Mesendoderm (in vitro differentiated cells): ENCODE measurements around the gene LRRC32.

Experiments used
- DNase-seq: peaks from one replicate; pipeline ENCODE4 v3.0.0; 2013
- H2AK5ac ChIP-seq: 2 replicates; pipeline ENCODE4 v1.6.1; 2013; ENCODE audit warnings: low read length, inconsistent platforms
- H2BK120ac ChIP-seq: 2 replicates; pipeline ENCODE4 v1.6.1; 2013; ENCODE audit warnings: low read depth, mild to moderate bottlenecking, low read length, moderate library complexity, mixed read lengths
- H2BK15ac ChIP-seq: replicated peaks from 2 replicates; pipeline ENCODE4 v1.6.1; 2013; ENCODE audit warnings: low read depth, mild to moderate bottlenecking, moderate library complexity
- H2BK5ac ChIP-seq: 2 replicates; pipeline ENCODE4 v1.6.1; 2013; ENCODE audit warnings: low read length, inconsistent platforms
- H3K18ac ChIP-seq: 2 replicates; pipeline ENCODE4 v1.6.1; 2013; ENCODE audit warnings: mild to moderate bottlenecking, low read length, mixed read lengths
- H3K23ac ChIP-seq: one replicate; pipeline ENCODE4 v1.6.1; 2013; ENCODE audit warnings: low read length
- H3K27ac ChIP-seq: 2 replicates; pipeline ENCODE4 v1.5.1; 2013; ENCODE audit warnings: low read depth, mild to moderate bottlenecking, inconsistent platforms, low read length, moderate library complexity
- H3K27me3 ChIP-seq: 2 replicates; pipeline ENCODE4 v1.6.1; 2013; ENCODE audit warnings: low read length, control low read depth, mild to moderate bottlenecking, inconsistent platforms; ENCODE audit not compliant: insufficient read depth, poor library complexity
- H3K36me3 ChIP-seq: 2 replicates; pipeline ENCODE4 v1.6.1; 2013; ENCODE audit warnings: low read length, inconsistent platforms; ENCODE audit not compliant: control insufficient read depth, insufficient read depth
- H3K4ac ChIP-seq: one replicate; pipeline ENCODE4 v1.6.1; 2013; ENCODE audit warnings: low read depth, mild to moderate bottlenecking, low read length, moderate library complexity
- H3K4me1 ChIP-seq: 2 replicates; pipeline ENCODE4 v1.6.1; 2013; ENCODE audit warnings: low read depth, low read length, inconsistent platforms; ENCODE audit not compliant: control insufficient read depth
- H3K4me2 ChIP-seq: 2 replicates; pipeline ENCODE4 v1.6.1; 2013; ENCODE audit warnings: low read length
- H3K4me3 ChIP-seq: 2 replicates; pipeline ENCODE4 v1.5.1; 2013; ENCODE audit warnings: mild to moderate bottlenecking, low read length
- H3K56ac ChIP-seq: one replicate; pipeline ENCODE4 v1.6.1; 2013; ENCODE audit warnings: low read length
- H3K79me1 ChIP-seq: 2 replicates; pipeline ENCODE4 v1.6.1; 2013; ENCODE audit warnings: low read length, inconsistent platforms
- H3K79me2 ChIP-seq: 2 replicates; pipeline ENCODE4 v1.6.1; 2013; ENCODE audit warnings: mild to moderate bottlenecking, low read length; ENCODE audit not compliant: control insufficient read depth, insufficient read depth
- H3K9ac ChIP-seq: 2 replicates; pipeline ENCODE4 v1.6.1; 2013; ENCODE audit warnings: low read length, inconsistent platforms
- H4K5ac ChIP-seq: one replicate; pipeline ENCODE4 v1.6.1; 2013; ENCODE audit warnings: low read length
- H4K8ac ChIP-seq: one replicate; pipeline ENCODE4 v1.6.1; 2013; ENCODE audit warnings: low read depth, mild to moderate bottlenecking, control low read depth, low read length, moderate library complexity
- WGBS: extraction: QIAGEN DNeasy Blood & Tissue Kit; methylation state at CpG from one replicate; pipeline ENCODE4 v1.1.7; 2013; ENCODE audit warnings: low lambda C conversion rate, missing lambda C conversion rate; ENCODE audit not compliant: insufficient coverage; ENCODE audit errors: extremely low coverage; 5-methylcytosine and 5-hydroxymethylcytosine counted together

The LRRC32 gene

DNA sequence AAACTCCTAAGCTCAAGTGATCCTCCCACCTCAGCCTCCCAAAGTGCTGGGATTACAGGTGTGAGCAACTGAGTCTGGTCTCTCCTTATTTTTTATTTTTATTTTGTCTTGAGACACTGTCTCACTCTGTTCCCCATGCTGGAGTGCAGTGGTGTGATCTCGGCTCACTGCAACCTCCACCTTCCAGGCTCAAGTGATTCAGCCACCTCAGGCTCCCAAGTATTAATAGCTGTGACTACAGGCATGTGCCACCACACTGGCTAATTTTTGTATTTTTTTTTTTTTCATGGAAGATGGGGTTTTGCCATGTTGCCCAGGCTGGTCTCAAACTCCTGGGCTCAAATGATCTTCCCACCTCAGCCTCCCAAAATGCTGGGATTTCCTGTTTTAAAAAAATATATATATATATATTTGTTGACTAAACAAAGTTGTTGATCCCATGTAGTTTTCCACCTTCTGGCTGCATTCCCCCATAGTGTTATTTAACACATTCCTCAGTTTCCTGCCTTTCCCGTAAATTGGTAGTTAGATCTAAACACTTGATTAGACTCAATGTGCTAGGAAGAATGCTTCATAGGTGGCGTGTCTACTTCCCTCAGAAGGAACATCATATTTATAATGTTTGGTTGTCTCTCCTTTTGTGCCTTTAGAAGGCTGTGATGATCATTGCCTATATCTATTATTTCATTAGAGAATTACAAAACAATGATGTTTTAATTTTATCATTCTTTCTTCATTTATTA lies 38.8 kb downstream of the LRRC32 start:
- no peak overlapping the region for H3K4me2 ChIP-seq
- H2BK5ac ChIP-seq = no peak overlapping the region
- no peak overlapping the region for H2AK5ac ChIP-seq
- no peaks in the 10 kb centered on the region for H3K36me3 ChIP-seq
- H3K4me1 ChIP-seq = no peaks in the 10 kb centered on the region
- H3K4me3 ChIP-seq = no peak overlapping the region
- no peaks in the 10 kb centered on the region for H3K79me2 ChIP-seq
- no peaks in the 10 kb centered on the region for H3K27me3 ChIP-seq
- no peak overlapping the region for H3K23ac ChIP-seq
- no peak overlapping the region for H3K9ac ChIP-seq
- no peak overlapping the region for H4K8ac ChIP-seq
- H3K27ac ChIP-seq = no peak overlapping the region
- no peak overlapping the region for H3K18ac ChIP-seq
- DNase-seq = no peak
- H3K79me1 ChIP-seq = no peaks in the 10 kb centered on the region
- H3K56ac ChIP-seq = no peak overlapping the region
- no CpG with 5 or more reads among the region's 3 CpGs for WGBS
- H3K4ac ChIP-seq = no peak overlapping the region
- no peak overlapping the region for H2BK15ac ChIP-seq
- H4K5ac ChIP-seq = no peak overlapping the region
- H2BK120ac ChIP-seq = no peak overlapping the region

DNA sequence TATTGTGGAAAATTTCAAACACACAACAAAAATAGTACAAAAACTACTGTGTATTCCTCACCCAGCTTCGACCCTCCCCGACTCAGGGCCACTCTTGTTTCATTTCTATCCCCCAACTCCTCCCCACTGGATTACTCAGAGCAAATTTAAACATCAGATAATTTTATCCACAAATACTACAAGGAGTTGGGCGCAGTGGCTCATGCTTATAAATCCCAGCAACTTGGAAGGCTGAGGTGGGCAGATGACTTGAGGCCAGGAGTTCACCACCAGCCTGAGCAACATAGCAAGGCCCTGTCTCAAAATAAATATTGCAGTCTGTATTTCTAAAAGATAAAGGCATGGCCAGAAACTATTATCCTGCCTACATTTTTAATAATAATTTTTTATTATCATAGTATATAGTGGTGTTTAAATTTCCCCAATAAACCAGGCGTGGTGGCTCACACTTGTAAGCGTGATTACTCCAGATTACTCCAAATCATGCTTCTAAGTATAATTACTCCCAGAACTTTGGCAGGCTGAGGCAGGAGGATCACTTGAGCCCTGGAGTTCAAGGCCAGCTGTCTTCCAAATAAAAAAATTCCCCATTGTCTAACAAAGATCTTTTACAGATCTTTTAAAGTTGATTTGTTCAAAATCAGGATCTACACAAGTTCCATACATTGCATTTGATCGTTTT lies 39.8 kb downstream of the LRRC32 start:
- Histone ChIP-seq H3K18ac (no peak overlapping the region), H2BK15ac (no peak overlapping the region), H2BK120ac (no peak overlapping the region), H3K23ac (no peak overlapping the region), H3K4me1 (no peaks in the 10 kb centered on the region), H3K27ac (no peak overlapping the region), H3K9ac (no peak overlapping the region), H2BK5ac (no peak overlapping the region), H2AK5ac (no peak overlapping the region), H3K4me3 (no peak overlapping the region), H3K36me3 (no peaks in the 10 kb centered on the region), H3K79me1 (no peaks in the 10 kb centered on the region), H4K5ac (no peak overlapping the region), H3K56ac (no peak overlapping the region), H4K8ac (no peak overlapping the region), H3K27me3 (no peaks in the 10 kb centered on the region), H3K4me2 (no peak overlapping the region), H3K79me2 (no peaks in the 10 kb centered on the region), H3K4ac (no peak overlapping the region)
- WGBS = no CpG with 5 or more reads among the region's 6 CpGs
- no peak for DNase-seq

DNA sequence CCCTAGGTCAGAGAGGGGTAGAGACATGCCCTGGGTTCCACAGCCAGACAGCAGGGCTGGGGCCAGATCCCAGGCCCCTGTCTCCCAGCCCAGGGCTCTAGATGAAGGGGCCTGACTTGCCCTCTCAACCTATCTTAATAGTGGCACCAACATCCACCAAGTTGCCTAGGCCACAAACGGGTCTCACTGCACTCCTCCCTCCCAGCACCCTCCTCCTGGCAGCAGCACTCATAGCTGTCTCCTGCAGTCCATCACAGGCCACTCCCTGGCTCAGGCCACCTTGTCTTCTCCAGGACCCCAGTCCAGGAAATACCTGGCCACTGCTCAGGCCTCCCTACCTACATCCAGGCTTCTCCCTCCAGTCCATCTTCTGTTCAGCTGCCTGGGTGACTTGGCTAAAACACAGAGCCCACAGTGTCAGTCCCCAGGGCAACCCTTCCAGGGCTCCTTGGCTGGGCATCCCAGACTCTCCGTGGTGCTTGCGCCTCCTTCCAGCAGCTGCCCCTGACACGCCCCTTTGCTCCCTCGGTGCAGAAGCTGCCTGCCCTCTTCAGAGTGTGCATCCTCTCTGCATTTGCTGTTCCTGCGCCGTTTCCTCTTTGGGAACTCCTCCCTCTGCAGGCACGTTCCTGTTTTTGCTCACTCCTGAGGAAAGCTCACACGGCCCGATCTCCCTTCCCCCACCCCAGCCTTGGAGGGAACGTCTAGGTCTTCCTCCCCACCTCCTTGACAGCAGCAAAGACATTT lies 40.5 kb downstream of the LRRC32 start:
- no CpG with 5 or more reads among the region's 11 CpGs for WGBS
- H2BK15ac ChIP-seq = no peak overlapping the region
- no peak overlapping the region for H3K9ac ChIP-seq
- DNase-seq = no peak
- H2BK5ac ChIP-seq = no peak overlapping the region
- H3K36me3 ChIP-seq = no peaks in the 10 kb centered on the region
- H3K56ac ChIP-seq = no peak overlapping the region
- no peak overlapping the region for H3K23ac ChIP-seq
- H3K27me3 ChIP-seq = no peaks in the 10 kb centered on the region
- no peak overlapping the region for H4K5ac ChIP-seq
- H3K4me3 ChIP-seq = no peak overlapping the region
- H3K79me1 ChIP-seq = no peaks in the 10 kb centered on the region
- H2BK120ac ChIP-seq = no peak overlapping the region
- no peak overlapping the region for H4K8ac ChIP-seq
- no peak overlapping the region for H2AK5ac ChIP-seq
- H3K27ac ChIP-seq = no peak overlapping the region
- H3K79me2 ChIP-seq = no peaks in the 10 kb centered on the region
- no peak overlapping the region for H3K18ac ChIP-seq
- H3K4ac ChIP-seq = no peak overlapping the region
- H3K4me1 ChIP-seq = no peaks in the 10 kb centered on the region
- no peak overlapping the region for H3K4me2 ChIP-seq

DNA sequence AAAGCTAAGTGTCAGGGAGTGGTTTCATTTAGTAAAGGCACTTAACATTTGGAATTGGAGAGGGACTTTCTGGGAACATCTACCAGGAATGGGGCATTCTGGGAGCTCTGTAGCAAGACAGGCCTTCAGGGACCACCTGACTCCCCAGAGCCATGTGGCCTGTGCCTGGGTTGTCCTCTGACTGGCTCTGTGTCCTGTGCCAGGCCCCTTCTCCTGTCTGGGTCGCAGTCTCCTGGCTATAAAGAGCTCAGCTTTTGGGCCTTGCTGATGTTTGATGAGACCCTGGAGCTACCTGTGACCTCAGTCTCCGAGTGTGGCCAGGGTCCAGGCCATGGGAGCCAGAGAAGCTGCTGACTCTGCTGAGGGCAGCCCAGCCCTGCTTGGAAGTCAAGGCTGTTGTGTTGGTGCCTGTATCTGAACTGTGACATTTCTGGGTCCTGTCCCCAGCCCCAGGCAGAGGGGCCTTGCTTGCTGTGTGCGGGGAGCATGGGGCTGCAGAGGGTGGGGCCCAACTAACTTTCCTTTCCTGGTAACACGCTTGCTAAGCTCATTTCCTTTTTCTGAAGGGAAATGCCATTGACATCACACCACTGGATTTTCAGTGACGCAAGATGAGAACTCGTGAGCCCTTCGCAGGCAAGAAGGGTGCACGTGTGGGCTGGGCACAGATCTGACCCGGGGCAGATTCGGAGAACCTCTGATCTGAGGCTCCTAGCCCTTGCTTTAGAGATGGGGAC lies 41.3 kb downstream of the LRRC32 start:
- WGBS = no CpG with 5 or more reads among the region's 10 CpGs

DNA sequence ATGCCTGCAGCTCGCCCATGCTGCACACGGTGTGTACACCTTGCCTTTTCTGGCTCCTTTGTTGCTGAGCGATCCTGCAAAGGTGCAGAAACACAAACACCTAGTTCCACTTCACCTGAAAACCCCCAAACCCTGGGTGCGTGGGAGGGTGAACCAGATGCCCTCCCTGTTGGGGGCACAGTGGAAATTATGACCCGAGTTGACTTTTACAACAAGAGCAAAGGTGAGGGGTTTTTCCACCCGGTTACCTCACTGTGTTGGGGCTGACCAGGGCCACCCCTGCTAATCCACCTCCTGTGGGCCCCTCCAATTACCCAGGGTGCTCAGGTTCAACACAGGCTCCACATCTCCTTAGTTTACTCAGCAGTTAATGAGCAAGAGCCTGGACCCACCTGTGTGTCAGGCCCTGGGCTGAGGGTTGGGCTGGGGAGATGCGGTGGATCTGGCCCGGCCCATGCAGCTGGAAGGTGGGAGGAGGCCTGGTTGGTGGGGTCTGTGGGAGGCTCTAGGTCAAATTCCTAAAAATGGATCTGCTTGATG lies 42.1 kb downstream of the LRRC32 start:
- Histone ChIP-seq H3K4me3 (no peak overlapping the region), H3K4me1 (peaks cover 2% of the 10 kb centered on the region), H2BK15ac (no peak overlapping the region), H3K4me2 (no peak overlapping the region), H2BK5ac (no peak overlapping the region), H2BK120ac (no peak overlapping the region), H3K79me1 (no peaks in the 10 kb centered on the region), H3K56ac (no peak overlapping the region), H3K23ac (no peak overlapping the region), H3K9ac (no peak overlapping the region), H4K8ac (no peak overlapping the region), H3K4ac (no peak overlapping the region), H3K27me3 (no peaks in the 10 kb centered on the region), H4K5ac (no peak overlapping the region), H3K36me3 (no peaks in the 10 kb centered on the region), H3K18ac (no peak overlapping the region), H3K79me2 (no peaks in the 10 kb centered on the region), H3K27ac (no peak overlapping the region), H2AK5ac (no peak overlapping the region)
- WGBS = no CpG with 5 or more reads among the region's 8 CpGs
- no peak for DNase-seq

More for the DNA sequence above, 41.3 kb downstream of the LRRC32 start:
- no peaks in the 10 kb centered on the region for H3K36me3 ChIP-seq
- H3K79me1 ChIP-seq = no peaks in the 10 kb centered on the region
- no peak overlapping the region for H3K56ac ChIP-seq
- H3K27ac ChIP-seq = no peak overlapping the region
- H4K8ac ChIP-seq = no peak overlapping the region
- no peak overlapping the region for H2BK15ac ChIP-seq
- H2BK5ac ChIP-seq = no peak overlapping the region
- H3K23ac ChIP-seq = no peak overlapping the region
- H3K4me3 ChIP-seq = no peak overlapping the region
- no peak overlapping the region for H2AK5ac ChIP-seq
- H3K4ac ChIP-seq = no peak overlapping the region
- H3K18ac ChIP-seq = no peak overlapping the region
- H3K4me1 ChIP-seq = peaks cover 2% of the 10 kb centered on the region
- no peak overlapping the region for H4K5ac ChIP-seq
- no peak overlapping the region for H3K4me2 ChIP-seq
- no peaks in the 10 kb centered on the region for H3K79me2 ChIP-seq
- H3K27me3 ChIP-seq = no peaks in the 10 kb centered on the region
- H2BK120ac ChIP-seq = no peak overlapping the region
- no peak overlapping the region for H3K9ac ChIP-seq
- DNase-seq = no peak
